ENCODE measurements around the gene CC2D1A.

Gene CC2D1A

GRCh38 chr19:13926010-13926409 lies 20.0 kb downstream of the CC2D1A start:
- no peak overlapping the region for H3K4me3 ChIP-seq (ENCODE audit: control insufficient read depth, low read depth, low read length)
- TF ChIP-seq CTCF (IDR thresholded peaks at IDR 0.05; ENCODE audit: control insufficient read depth, insufficient read depth, low read depth, low read length, missing control alignments): no peak
- DNase-seq (ENCODE audit: low read depth): no peak

- no peak for TF ChIP-seq CTCF (IDR thresholded peaks at IDR 0.05; ENCODE audit: control insufficient read depth, insufficient read depth, low read depth, low read length, missing control alignments)
- H3K4me3 ChIP-seq (ENCODE audit: control insufficient read depth, low read depth, low read length): no peak overlapping the region
- no peak for DNase-seq (ENCODE audit: low read depth)
These were observed 20.7 kb downstream of the CC2D1A start for GRCh38 chr19:13926715-13927114.

- no peak for DNase-seq (ENCODE audit: low read depth)
- TF ChIP-seq CTCF (IDR thresholded peaks at IDR 0.05; ENCODE audit: control insufficient read depth, insufficient read depth, low read depth, low read length, missing control alignments): no peak
- no peak overlapping the region for H3K4me3 ChIP-seq (ENCODE audit: control insufficient read depth, low read depth, low read length)
These were observed 23.3 kb downstream of the CC2D1A start for GRCh38 chr19:13929340-13929739.

- DNase-seq (ENCODE audit: low read depth): no peak
- no peak for TF ChIP-seq CTCF (IDR thresholded peaks at IDR 0.05; ENCODE audit: control insufficient read depth, insufficient read depth, low read depth, low read length, missing control alignments)
- no peak overlapping the region for H3K4me3 ChIP-seq (ENCODE audit: control insufficient read depth, low read depth, low read length)
These were observed 24.0 kb downstream of the CC2D1A start for GRCh38 chr19:13929956-13930355.

- TF ChIP-seq CTCF (IDR thresholded peaks at IDR 0.05; ENCODE audit: control insufficient read depth, insufficient read depth, low read depth, low read length, missing control alignments): no peak
- no peak overlapping the region for H3K4me3 ChIP-seq (ENCODE audit: control insufficient read depth, low read depth, low read length)
- no peak for DNase-seq (ENCODE audit: low read depth)
These were observed 24.4 kb downstream of the CC2D1A start for GRCh38 chr19:13930402-13930801.

GRCh38 chr19:13931391-13932148 lies 25.6 kb downstream of the CC2D1A start:
- DNase-seq (ENCODE audit: low read depth): no peak
- no peak for TF ChIP-seq CTCF (IDR thresholded peaks at IDR 0.05; ENCODE audit: control insufficient read depth, insufficient read depth, low read depth, low read length, missing control alignments)
- H3K4me3 ChIP-seq (ENCODE audit: control insufficient read depth, low read depth, low read length): no peak overlapping the region

Data from AG09309 (cell line).